Spinal cord (tissue), 4 donors: ENCODE measurements around the gene BANF1. TPM values are rescaled to one million over a fixed set of nuclear protein-coding genes. Genes with fewer than 3 reads are reported as not detected.

Experiments used
- polyA plus RNA-seq, 2 donors: library from polyadenylated mRNA; unstranded; fragments of 120-200 nt; gene quantifications; one replicate each; pipeline ENCODE4 v1.2.1, GENCODE V29; 2013; ENCODE audit not compliant: insufficient read length in 2 of 2
- total RNA-seq, 2 donors: library from RNA; depleted of rRNA in 1 of 2; stranded (reverse); fragments of 120-200 nt in 1 of 2; fragments of >200 nt in 1 of 2; gene quantifications; one replicate each; pipeline versions ENCODE4 v1.2.3 to v1.2.4, GENCODE V29; 2013 to 2014

Gene BANF1
- total and polyA plus RNA-seq, 4 donors, result 14.3 to 280 (median 155) TPM

Other genes starting within 250 kb of the BANF1 start
- gene AP5B1, start 221.5 kb upstream of the BANF1 start, total RNA-seq, result 1 to 10 TPM; 5.0 to 6.4 TPM
- 1 to 10 TPM; 6.9 to 9.3 TPM for gene AP5B1, start 221.5 kb upstream of the BANF1 start, polyA plus RNA-seq
- gene OVOL1, start 215.4 kb upstream of the BANF1 start, total RNA-seq, result not detected
- gene OVOL1, start 215.4 kb upstream of the BANF1 start, polyA plus RNA-seq, result under 1 TPM in 1 of 2 donors, not detected in 1; 0.09 TPM
- gene SNX32, start 168.5 kb upstream of the BANF1 start, total RNA-seq, result 1 to 10 TPM; 3.3 to 4.0 TPM
- 10 to 100 TPM in 1 of 2 donors, 1 to 10 TPM in 1; 9.7 to 22.1 TPM for gene SNX32, start 168.5 kb upstream of the BANF1 start, polyA plus RNA-seq
- gene CFL1, start 144.3 kb upstream of the BANF1 start, total RNA-seq, result 100 to 1,000 TPM; 472 to 682 TPM
- 1,000 to 10,000 TPM; 1,362 to 1,371 TPM for gene CFL1, start 144.3 kb upstream of the BANF1 start, polyA plus RNA-seq
- gene MUS81, start 142.1 kb upstream of the BANF1 start, total RNA-seq, result 10 to 100 TPM; 24.9 to 49.7 TPM
- gene MUS81, start 142.1 kb upstream of the BANF1 start, polyA plus RNA-seq, result 10 to 100 TPM; 57.4 to 62.0 TPM
- 10 to 100 TPM; 21.2 to 84.5 TPM for gene EFEMP2, start 129.7 kb upstream of the BANF1 start, total RNA-seq
- gene EFEMP2, start 129.7 kb upstream of the BANF1 start, polyA plus RNA-seq, result 10 to 100 TPM; 73.6 to 94.1 TPM
- under 1 TPM; 0.20 to 0.39 TPM for gene CTSW, start 122.7 kb upstream of the BANF1 start, total RNA-seq
- under 1 TPM; 0.51 to 0.96 TPM for gene CTSW, start 122.7 kb upstream of the BANF1 start, polyA plus RNA-seq
- gene FIBP, start 114.0 kb upstream of the BANF1 start, total RNA-seq, result 100 to 1,000 TPM in 1 of 2 donors, 10 to 100 TPM in 1; 79.4 to 139 TPM
- 100 to 1,000 TPM; 144 to 158 TPM for gene FIBP, start 114.0 kb upstream of the BANF1 start, polyA plus RNA-seq
- gene CCDC85B, start 111.8 kb upstream of the BANF1 start, total RNA-seq, result 10 to 100 TPM; 15.7 to 23.5 TPM
- 10 to 100 TPM; 50.2 to 53.9 TPM for gene CCDC85B, start 111.8 kb upstream of the BANF1 start, polyA plus RNA-seq
- under 1 TPM in 1 of 2 donors, not detected in 1; 0.20 TPM for gene FOSL1, start 102.1 kb upstream of the BANF1 start, total RNA-seq
- gene FOSL1, start 102.1 kb upstream of the BANF1 start, polyA plus RNA-seq, result under 1 TPM; 0.36 to 0.41 TPM
- gene C11orf68, start 83.4 kb upstream of the BANF1 start, total RNA-seq, result 10 to 100 TPM; 13.9 to 20.4 TPM
- gene C11orf68, start 83.4 kb upstream of the BANF1 start, polyA plus RNA-seq, result 10 to 100 TPM; 62.3 to 66.2 TPM
- 100 to 1,000 TPM in 1 of 2 donors, 10 to 100 TPM in 1; 46.4 to 127 TPM for gene DRAP1, start 83.1 kb upstream of the BANF1 start, total RNA-seq
- 100 to 1,000 TPM; 178 to 183 TPM for gene DRAP1, start 83.1 kb upstream of the BANF1 start, polyA plus RNA-seq
- gene TSGA10IP, start 57.0 kb upstream of the BANF1 start, total RNA-seq, result under 1 TPM in 1 of 2 donors, not detected in 1; 0.39 TPM
- under 1 TPM; 0.60 to 0.68 TPM for gene TSGA10IP, start 57.0 kb upstream of the BANF1 start, polyA plus RNA-seq
- 10 to 100 TPM; 29.2 to 43.3 TPM for gene SART1, start 40.8 kb upstream of the BANF1 start, total RNA-seq
- 10 to 100 TPM; 60.6 to 68.2 TPM for gene SART1, start 40.8 kb upstream of the BANF1 start, polyA plus RNA-seq
- 10 to 100 TPM; 18.4 to 33.7 TPM for gene EIF1AD, start 346 bp upstream of the BANF1 start, total RNA-seq
- 10 to 100 TPM; 24.6 to 33.7 TPM for gene EIF1AD, start 346 bp upstream of the BANF1 start, polyA plus RNA-seq
- gene CST6, start 9.5 kb downstream of the BANF1 start, total RNA-seq, result under 1 TPM in 1 of 2 donors, not detected in 1; 0.17 TPM
- not detected for gene CST6, start 9.5 kb downstream of the BANF1 start, polyA plus RNA-seq
- gene CATSPER1, start 24.0 kb downstream of the BANF1 start, total RNA-seq, result not detected
- gene CATSPER1, start 24.0 kb downstream of the BANF1 start, polyA plus RNA-seq, result under 1 TPM in 1 of 2 donors, not detected in 1; 0.10 TPM
- 1 to 10 TPM; 4.5 to 5.8 TPM for gene GAL3ST3, start 46.7 kb downstream of the BANF1 start, total RNA-seq
- 10 to 100 TPM; 18.5 to 19.0 TPM for gene GAL3ST3, start 46.7 kb downstream of the BANF1 start, polyA plus RNA-seq
- 100 to 1,000 TPM in 1 of 2 donors, 10 to 100 TPM in 1; 84.1 to 156 TPM for gene SF3B2, start 49.9 kb downstream of the BANF1 start, total RNA-seq
- gene SF3B2, start 49.9 kb downstream of the BANF1 start, polyA plus RNA-seq, result 100 to 1,000 TPM; 237 to 246 TPM
- 10 to 100 TPM; 29.9 to 51.8 TPM for gene PACS1, start 67.8 kb downstream of the BANF1 start, total RNA-seq
- 100 to 1,000 TPM in 1 of 2 donors, 10 to 100 TPM in 1; 92.3 to 114 TPM for gene PACS1, start 67.8 kb downstream of the BANF1 start, polyA plus RNA-seq